ENCODE results near the gene EGFL8. TPM values are rescaled to one million over a fixed set of nuclear protein-coding genes. Genes with fewer than 3 reads are reported as not detected.
"Not testable (repeated sequence)": the region's sequence is repeated elsewhere in the genome, so short reads cannot be mapped to it uniquely, and the experiment has no call there.

Gene EGFL8
- total and polyA plus RNA-seq, 4 experiments from 2014 or later, result 0.23 to 16.6 (median 16.6) TPM; not detected in 1

GRCh38 chr6:32187009-32187709, 22.8 kb downstream of the EGFL8 start:
- Histone ChIP-seq H3K27me3 (ENCODE audit: insufficient read depth, low read length) (no peaks in the 10 kb centered on the region), H3K4me1 (ENCODE audit: insufficient read depth, low read length) (peaks cover 63% of the 10 kb centered on the region), H3K27ac (ENCODE audit: low read depth, low read length) (peak overlapping the region; percentile 70), H3K36me3 (ENCODE audit: insufficient read depth, low read length) (peaks cover 45% of the 10 kb centered on the region), H3K9me3 (ENCODE audit: control insufficient read depth in 1 of 2, low read length in 2 of 2) (no peaks in the 10 kb centered on the region), H3K4me3 (ENCODE audit: low read length in 2 of 2) (no peak overlapping the region)
- peaks cover 0 to 2% (median 0%) of the 10 kb centered on the region in 8 donors for H3K9me3 Mint-ChIP-seq
- POLR2A ChIA-PET (ENCODE audit: partially characterized antibody), result interaction anchor here (0.6 to 12.7 kb wide), 4 partner anchors 7 to 675 kb away, joined by 3 to 408 read pairs (median 104); partner anchors contain the start of genes AGPAT1, ATF6B, FKBPL and RNF5
- H3K27ac Mint-ChIP-seq, result peak overlapping the region; percentile 96 to 97 (median 97)
- DNase-seq, result no peak
- CTCF ChIA-PET (ENCODE audit: partially characterized antibody), result interaction anchor here (0.6 to 0.8 kb wide), 2 partner anchors 9 to 215 kb away, joined by 3 read pairs; partner anchors contain the start of genes DXO and RNF5
- H3K27me3 Mint-ChIP-seq, result no peaks in the 10 kb centered on the region
- peaks cover 51 to 69% of the 10 kb centered on the region in 2 donors for H3K36me3 Mint-ChIP-seq
- intact Hi-C loops (cut with micrococcal nuclease), result no loop called here
- peaks cover 30 to 57% (median 37%) of the 10 kb centered on the region in 4 donors for H3K4me1 Mint-ChIP-seq
- H3K4me3 Mint-ChIP-seq, result peak overlapping the region; percentile 63 to 96 (median 89)

- peaks cover 30 to 62% (median 35%) of the 10 kb centered on the region in 4 donors for H3K4me1 Mint-ChIP-seq
- CTCF ChIA-PET (ENCODE audit: partially characterized antibody), result interaction anchor here (0.6 to 0.8 kb wide), 2 partner anchors 10 to 216 kb away, joined by 3 read pairs; partner anchors contain the start of genes DXO and RNF5
- peaks cover 53 to 71% of the 10 kb centered on the region in 2 donors for H3K36me3 Mint-ChIP-seq
- peak overlapping the region; percentile 96 to 97 (median 97) for H3K27ac Mint-ChIP-seq
- DNase-seq; H3K4me3 ChIP-seq (ENCODE audit: low read length in 2 of 2); H3K9me3 ChIP-seq (ENCODE audit: control insufficient read depth in 1 of 2, low read length in 2 of 2); H3K27me3 Mint-ChIP-seq; H3K9me3 Mint-ChIP-seq; intact Hi-C loops (cut with micrococcal nuclease); H3K27me3 ChIP-seq (ENCODE audit: insufficient read depth, low read length): not testable (repeated sequence)
- H3K27ac ChIP-seq (ENCODE audit: low read depth, low read length), result peak overlapping the region; percentile 98
- peaks cover 57% of the 10 kb centered on the region for H3K4me1 ChIP-seq (ENCODE audit: insufficient read depth, low read length)
- POLR2A ChIA-PET (ENCODE audit: partially characterized antibody), result interaction anchor here (0.6 to 12.7 kb wide), 4 partner anchors 7 to 674 kb away, joined by 3 to 408 read pairs (median 104); partner anchors contain the start of genes AGPAT1, ATF6B, FKBPL and RNF5
- H3K36me3 ChIP-seq (ENCODE audit: insufficient read depth, low read length), result peaks cover 38% of the 10 kb centered on the region
- H3K4me3 Mint-ChIP-seq, result peak overlapping the region; percentile 54 to 96 (median 94)
Observed at GRCh38 chr6:32187725-32188380, 23.5 kb downstream of the EGFL8 start.

- peaks cover 57% of the 10 kb centered on the region for H3K4me1 ChIP-seq (ENCODE audit: insufficient read depth, low read length)
- intact Hi-C loops (cut with micrococcal nuclease), result no loop called here
- CTCF ChIA-PET (ENCODE audit: partially characterized antibody), result interaction anchor here (1.2 to 3.0 kb wide), 2 partner anchors 9 to 34 kb away, joined by 3 to 18 read pairs; no protein-coding TSS in a partner anchor
Observed at GRCh38 chr6:32188381-32189068, 24.1 kb downstream of the EGFL8 start.

GRCh38 chr6:32189069-32189741, 24.8 kb downstream of the EGFL8 start:
- Mint-ChIP-seq H3K9me3 (peaks cover 0 to 2% (median 0%) of the 10 kb centered on the region in 8 donors), H3K27ac (peak overlapping the region; percentile 86 to 97 (median 95)), H3K36me3 (peaks cover 53 to 63% of the 10 kb centered on the region in 2 donors), H3K27me3 (no peaks in the 10 kb centered on the region), H3K4me3 (peak overlapping the region; percentile 86 to 96 (median 92)), H3K4me1 (peaks cover 39 to 75% (median 44%) of the 10 kb centered on the region in 4 donors)
- no peaks in the 10 kb centered on the region for H3K9me3 ChIP-seq (ENCODE audit: control insufficient read depth in 1 of 2, low read length in 2 of 2)
- no peak for DNase-seq
- peaks cover 24% of the 10 kb centered on the region for H3K36me3 ChIP-seq (ENCODE audit: insufficient read depth, low read length)
- H3K27ac ChIP-seq (ENCODE audit: low read depth, low read length), result peak overlapping the region; percentile 98
- H3K27me3 ChIP-seq (ENCODE audit: insufficient read depth, low read length), result no peaks in the 10 kb centered on the region
- CTCF ChIA-PET (ENCODE audit: partially characterized antibody), result interaction anchor here (1.2 to 3.0 kb wide), 2 partner anchors 9 to 34 kb away, joined by 3 to 18 read pairs; no protein-coding TSS in a partner anchor
- intact Hi-C loops (cut with micrococcal nuclease), result no loop called here
- POLR2A ChIA-PET (ENCODE audit: partially characterized antibody), result interaction anchor here (0.8 to 12.7 kb wide), 4 partner anchors 9 to 783 kb away, joined by 3 to 408 read pairs (median 96); partner anchors contain the start of genes AGPAT1, ATF6B, FKBPL and RNF5
- peaks cover 57% of the 10 kb centered on the region for H3K4me1 ChIP-seq (ENCODE audit: insufficient read depth, low read length)
- peak overlapping the region; percentile 44 to 81 for H3K4me3 ChIP-seq (ENCODE audit: low read length in 2 of 2)

More at GRCh38 chr6:32188381-32189068, 24.1 kb downstream of the EGFL8 start:
- Mint-ChIP-seq H3K27ac (peak overlapping the region; percentile 86 to 97 (median 95)), H3K9me3 (peaks cover 0 to 2% (median 0%) of the 10 kb centered on the region in 8 donors), H3K4me3 (peak overlapping the region; percentile 86 to 96 (median 92)), H3K36me3 (peaks cover 53 to 66% of the 10 kb centered on the region in 2 donors), H3K4me1 (peaks cover 32 to 68% (median 38%) of the 10 kb centered on the region in 4 donors), H3K27me3 (no peaks in the 10 kb centered on the region)
- DNase-seq, result no peak
- Histone ChIP-seq H3K27me3 (ENCODE audit: insufficient read depth, low read length) (no peaks in the 10 kb centered on the region), H3K36me3 (ENCODE audit: insufficient read depth, low read length) (peaks cover 31% of the 10 kb centered on the region), H3K27ac (ENCODE audit: low read depth, low read length) (peak overlapping the region; percentile 98), H3K4me3 (ENCODE audit: low read length in 2 of 2) (peak overlapping the region; percentile 44 to 81), H3K9me3 (ENCODE audit: control insufficient read depth in 1 of 2, low read length in 2 of 2) (no peaks in the 10 kb centered on the region)
- POLR2A ChIA-PET (ENCODE audit: partially characterized antibody), result interaction anchor here (0.8 to 12.7 kb wide), 3 partner anchors 9 to 783 kb away, joined by 4 to 408 read pairs (median 188); partner anchors contain the start of genes AGPAT1, ATF6B, FKBPL and RNF5

- CTCF ChIA-PET (ENCODE audit: partially characterized antibody), result interaction anchor here (1.2 to 3.0 kb wide), 2 partner anchors 10 to 35 kb away, joined by 3 to 18 read pairs; no protein-coding TSS in a partner anchor
Observed at GRCh38 chr6:32189742-32190053, 25.3 kb downstream of the EGFL8 start.

More at GRCh38 chr6:32189742-32190053, 25.3 kb downstream of the EGFL8 start:
- no peak for DNase-seq
- H3K27ac Mint-ChIP-seq, result peak overlapping the region in 6 of 7 donors; percentile 86 to 97 (median 94)
- POLR2A ChIA-PET (ENCODE audit: partially characterized antibody), result interaction anchor here (0.9 to 12.7 kb wide), 7 partner anchors 10 to 782 kb away, joined by 3 to 408 read pairs (median 10); partner anchors contain the start of genes AGPAT1, ATF6B, EHMT2 and FKBPL
- Histone ChIP-seq H3K4me3 (ENCODE audit: low read length in 2 of 2) (peak overlapping the region; percentile 44 to 81), H3K27ac (ENCODE audit: low read depth, low read length) (peak overlapping the region; percentile 98), H3K9me3 (ENCODE audit: control insufficient read depth in 1 of 2, low read length in 2 of 2) (no peaks in the 10 kb centered on the region), H3K27me3 (ENCODE audit: insufficient read depth, low read length) (no peaks in the 10 kb centered on the region), H3K36me3 (ENCODE audit: insufficient read depth, low read length) (peaks cover 22% of the 10 kb centered on the region), H3K4me1 (ENCODE audit: insufficient read depth, low read length) (peaks cover 59% of the 10 kb centered on the region)
- peaks cover 0 to 2% (median 0%) of the 10 kb centered on the region in 8 donors for H3K9me3 Mint-ChIP-seq
- H3K27me3 Mint-ChIP-seq, result no peaks in the 10 kb centered on the region
- H3K4me1 Mint-ChIP-seq, result peaks cover 42 to 80% (median 49%) of the 10 kb centered on the region in 4 donors
- intact Hi-C loops (cut with micrococcal nuclease), result loop anchor here (1.0 to 10.0 kb wide), 5 partner anchors 11 to 1225 kb away; partner anchors contain the start of genes ATF6B, CUTA, HSD17B8 and PHF1
- H3K36me3 Mint-ChIP-seq, result peaks cover 53 to 62% of the 10 kb centered on the region in 2 donors
- H3K4me3 Mint-ChIP-seq, result peak overlapping the region; percentile 86 to 96 (median 92)

All from CD4-positive, alpha-beta memory T cell (primary cell).